Left kidney (tissue), 2 donors: ENCODE results near the gene HMCES. TPM values are rescaled to one million over a fixed set of nuclear protein-coding genes. Genes with fewer than 3 reads are reported as not detected.
"Not testable (repeated sequence)": the region's sequence is repeated elsewhere in the genome, so short reads cannot be mapped to it uniquely, and the experiment has no call there.

Experiments
- DNase-seq: peaks from one replicate; pipeline ENCODE4 v3.0.0-alpha.2; 2013
- polyA plus RNA-seq: library from polyadenylated mRNA; unstranded; fragments of 120-200 nt; gene quantifications from one replicate; pipeline ENCODE4 v1.2.1, GENCODE V29; 2013; ENCODE audit not compliant: insufficient read length

The HMCES gene
- polyA plus RNA-seq, 1 donor = 55.7 TPM

GRCh38 chr3:129254536-129255230 lies 24.0 kb upstream of the HMCES start:
- no peak for DNase-seq

- DNase-seq = no peak
Measured at GRCh38 chr3:129256270-129256669, 22.4 kb upstream of the HMCES start.

GRCh38 chr3:129257609-129258008 lies 21.1 kb upstream of the HMCES start:
- DNase-seq = no peak

DNA sequence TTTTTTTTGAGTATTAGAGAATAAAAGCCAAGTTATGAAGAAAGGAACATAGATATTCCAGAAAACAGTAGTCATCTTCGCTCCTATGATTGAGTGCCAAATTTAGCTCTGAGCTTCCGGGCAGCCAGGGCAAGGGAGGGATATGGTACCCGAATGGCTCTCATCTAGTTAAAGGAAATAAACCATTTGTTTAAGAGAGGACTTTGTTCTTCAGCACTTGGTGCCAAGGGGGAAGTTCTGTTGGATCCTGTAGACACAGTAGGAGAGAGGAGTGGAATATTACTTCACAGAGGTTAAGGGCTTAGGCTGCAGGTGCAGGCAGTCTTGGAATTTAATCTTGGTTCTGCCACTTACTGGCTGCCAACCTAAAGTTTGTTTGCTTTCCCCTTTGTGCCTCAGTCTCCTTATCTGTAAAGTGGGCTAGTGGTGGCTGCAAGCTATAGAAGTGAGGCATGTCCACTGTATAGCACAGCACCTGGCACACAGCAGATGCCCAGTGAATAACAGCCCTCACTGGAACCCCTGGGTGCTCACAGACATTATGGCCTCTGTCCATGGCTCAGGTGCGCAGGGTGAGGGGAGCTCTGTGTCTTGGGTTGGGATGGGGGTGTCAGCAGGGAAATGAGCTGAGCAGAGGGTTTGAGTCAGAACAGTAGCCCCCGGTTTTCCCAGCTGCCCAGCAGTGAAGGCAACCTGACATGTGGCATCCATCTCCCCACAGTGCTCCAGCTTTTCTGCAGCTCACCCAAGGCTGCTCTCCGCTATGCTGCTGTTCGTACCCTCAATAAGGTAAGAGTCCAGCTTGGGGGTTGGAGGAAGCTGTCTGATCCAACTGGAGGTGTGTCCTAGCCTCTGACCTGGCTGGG lies 18.8 kb upstream of the HMCES start:
- DNase-seq = no peak

- DNase-seq = no peak
Measured at GRCh38 chr3:129260606-129261005, 18.1 kb upstream of the HMCES start.

GRCh38 chr3:129261894-129262293 lies 16.8 kb upstream of the HMCES start:
- DNase-seq = no peak

- DNase-seq = no peak
Measured at GRCh38 chr3:129263161-129263910, 15.3 kb upstream of the HMCES start.

- DNase-seq = not testable (repeated sequence)
Measured at GRCh38 chr3:129264994-129265393, 13.7 kb upstream of the HMCES start.

DNA sequence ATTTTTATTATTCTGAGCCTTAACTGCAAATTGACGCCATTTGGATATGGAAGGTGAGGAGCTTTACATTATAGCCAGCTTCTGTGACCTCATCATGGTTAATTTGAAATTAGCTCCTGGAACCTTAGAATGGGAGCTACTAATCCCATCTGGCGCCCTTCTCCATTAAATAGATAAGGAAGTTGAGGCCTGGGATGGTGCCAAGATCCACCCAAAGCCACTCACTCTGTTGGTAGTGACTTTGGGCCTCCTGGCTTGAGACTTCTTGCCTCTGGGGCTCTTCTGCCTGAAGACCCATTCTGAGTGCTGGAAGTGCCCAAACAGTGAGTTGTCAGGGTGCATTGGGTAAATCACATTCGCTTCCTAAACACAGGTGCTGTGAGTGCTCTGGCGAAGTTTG lies 12.0 kb upstream of the HMCES start:
- no peak for DNase-seq

GRCh38 chr3:129268396-129268795 lies 10.3 kb upstream of the HMCES start:
- no peak for DNase-seq

DNA sequence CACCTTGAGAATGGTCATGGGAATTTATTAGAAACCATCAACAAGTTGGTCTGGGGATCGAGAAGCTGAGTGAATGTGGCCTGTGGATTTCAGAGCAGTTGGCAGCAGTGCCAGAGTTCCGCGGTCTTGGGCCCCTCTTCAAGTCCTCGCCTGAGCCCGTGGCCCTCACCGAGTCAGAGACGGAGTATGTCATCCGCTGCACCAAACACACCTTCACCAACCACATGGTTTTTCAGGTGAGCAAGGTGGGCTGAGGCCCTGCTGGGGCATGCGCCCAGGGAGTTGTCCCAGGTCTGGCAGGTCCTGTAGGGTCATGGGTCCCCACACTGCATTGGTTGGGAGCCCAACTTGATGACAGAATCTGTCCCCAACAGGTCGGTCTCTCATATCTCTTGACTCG lies 7.0 kb upstream of the HMCES start:
- no peak for DNase-seq

DNA sequence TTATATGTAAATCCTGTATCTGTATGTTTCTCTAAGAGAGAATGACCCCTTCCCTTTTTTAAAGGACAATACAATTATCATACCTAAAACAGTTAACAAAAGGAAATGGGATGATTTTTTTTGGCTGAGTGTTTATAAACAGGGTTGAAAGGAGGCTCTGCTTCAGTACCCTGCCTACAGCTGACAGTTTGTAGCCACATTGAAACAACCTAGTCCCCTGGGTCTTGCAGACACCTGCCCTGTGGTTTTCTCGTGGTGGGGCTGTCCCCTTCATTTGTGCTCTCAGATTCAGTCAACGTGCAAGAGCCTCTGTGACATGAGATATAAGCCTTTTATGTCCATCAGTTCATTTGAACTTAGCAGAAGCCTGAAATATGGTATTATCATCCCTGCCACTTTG lies 2.3 kb upstream of the HMCES start:
- no peak for DNase-seq

DNA sequence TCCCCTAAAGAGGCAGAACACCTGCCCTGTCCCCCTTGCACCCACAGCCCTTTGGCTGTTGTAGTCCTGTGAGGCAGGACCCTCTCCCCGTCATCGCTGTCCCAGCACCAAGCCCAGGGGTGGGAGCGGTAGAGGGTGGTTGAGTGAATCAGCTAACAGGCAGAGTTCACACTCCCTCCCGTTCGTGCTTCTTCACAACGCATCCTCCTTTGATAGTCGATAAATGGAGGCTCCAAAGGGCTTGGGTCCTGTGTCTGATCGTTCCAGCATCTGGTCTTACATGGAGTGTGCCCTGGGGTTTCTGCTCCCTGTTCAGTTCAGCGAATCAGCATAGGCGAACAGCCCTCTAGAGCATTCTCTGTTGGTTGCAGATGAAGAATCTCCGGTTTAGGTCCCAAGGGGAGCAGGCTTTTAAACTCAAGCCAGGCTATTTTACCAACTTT lies 820 bp upstream of the HMCES start:
- DNase-seq = peak; percentile 1

GRCh38 chr3:129278966-129279906 lies 566 bp downstream of the HMCES start:
- peak; percentile 57 for DNase-seq

GRCh38 chr3:129280183-129280582 lies 1.5 kb downstream of the HMCES start:
- DNase-seq = no peak

GRCh38 chr3:129281726-129282125 lies 3.1 kb downstream of the HMCES start:
- no peak for DNase-seq

- DNase-seq = no peak
Measured at GRCh38 chr3:129282727-129283327, 4.2 kb downstream of the HMCES start.

GRCh38 chr3:129286081-129286480 lies 7.4 kb downstream of the HMCES start:
- DNase-seq = no peak

DNA sequence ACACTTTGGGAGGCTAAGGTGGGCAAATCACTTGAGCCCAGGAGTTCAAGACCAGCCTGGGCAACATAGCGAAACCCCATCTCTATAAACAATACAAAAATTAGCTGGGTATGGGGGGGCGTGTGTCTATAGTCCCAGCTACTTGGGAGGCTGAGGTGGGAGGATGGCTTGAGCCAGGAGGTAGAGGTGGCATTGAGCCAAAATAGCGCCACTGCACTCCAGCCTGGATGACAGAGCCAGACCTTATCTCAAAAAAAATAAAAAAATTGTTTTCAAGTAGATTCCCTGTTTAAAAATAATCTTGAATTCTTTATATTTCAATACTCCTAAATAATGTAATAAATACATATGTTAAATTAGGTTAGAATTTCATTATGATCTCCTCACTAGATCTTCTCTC lies 9.8 kb downstream of the HMCES start:
- no peak for DNase-seq

GRCh38 chr3:129289201-129289921 lies 10.7 kb downstream of the HMCES start:
- DNase-seq = no peak
